Fibroblast of villous mesenchyme (primary cell): ENCODE measurements around the gene CYTH1. TPM values are rescaled to one million over a fixed set of nuclear protein-coding genes. Genes with fewer than 3 reads are reported as not detected.

Experiments
- DNase-seq: peaks from one replicate; pipeline ENCODE4 v3.0.0-alpha.2; 2010; ENCODE audit warnings: low read depth
- H3K4me3 ChIP-seq: 2 replicates; pipeline ENCODE4 v1.5.1; 2011; ENCODE audit warnings: low read depth, mild to moderate bottlenecking, low read length
- total RNA-seq: library from RNA; depleted of rRNA; stranded (reverse); fragments of >200 nt; gene quantifications from 2 replicates; pipeline ENCODE4 v1.2.3, GENCODE V29; 2012
- TF ChIP-seq, protein P1 (sequence below): IDR thresholded peaks from 2 replicates; pipeline ENCODE4 v1.5.1; 2012; ENCODE audit warnings: low read depth, mild to moderate bottlenecking, low read length; ENCODE audit not compliant: insufficient read depth

CYTH1 gene
- total RNA-seq, 1 donor = 19.4 TPM

DNA sequence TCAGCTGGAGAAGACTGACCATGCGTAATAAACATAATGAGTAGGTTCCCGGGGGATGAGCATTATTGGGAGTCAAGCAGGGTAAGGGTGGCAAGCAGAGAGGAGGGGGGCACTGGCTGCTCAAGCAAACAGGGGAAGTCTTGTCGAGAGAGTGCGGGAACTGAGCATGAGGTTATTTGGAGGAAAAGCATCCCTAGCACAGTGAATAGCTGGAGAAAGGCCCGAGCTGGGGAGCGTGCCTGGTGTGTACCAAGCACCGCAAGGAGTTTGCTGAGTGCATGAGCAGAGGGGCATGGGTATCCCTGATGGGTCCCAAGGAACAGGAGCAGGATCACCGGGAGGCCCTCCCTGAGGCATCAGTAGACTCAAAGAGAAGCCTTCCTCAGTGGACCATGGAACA lies 17.2 kb downstream of the CYTH1 start:
- TF ChIP-seq, protein P1, sequence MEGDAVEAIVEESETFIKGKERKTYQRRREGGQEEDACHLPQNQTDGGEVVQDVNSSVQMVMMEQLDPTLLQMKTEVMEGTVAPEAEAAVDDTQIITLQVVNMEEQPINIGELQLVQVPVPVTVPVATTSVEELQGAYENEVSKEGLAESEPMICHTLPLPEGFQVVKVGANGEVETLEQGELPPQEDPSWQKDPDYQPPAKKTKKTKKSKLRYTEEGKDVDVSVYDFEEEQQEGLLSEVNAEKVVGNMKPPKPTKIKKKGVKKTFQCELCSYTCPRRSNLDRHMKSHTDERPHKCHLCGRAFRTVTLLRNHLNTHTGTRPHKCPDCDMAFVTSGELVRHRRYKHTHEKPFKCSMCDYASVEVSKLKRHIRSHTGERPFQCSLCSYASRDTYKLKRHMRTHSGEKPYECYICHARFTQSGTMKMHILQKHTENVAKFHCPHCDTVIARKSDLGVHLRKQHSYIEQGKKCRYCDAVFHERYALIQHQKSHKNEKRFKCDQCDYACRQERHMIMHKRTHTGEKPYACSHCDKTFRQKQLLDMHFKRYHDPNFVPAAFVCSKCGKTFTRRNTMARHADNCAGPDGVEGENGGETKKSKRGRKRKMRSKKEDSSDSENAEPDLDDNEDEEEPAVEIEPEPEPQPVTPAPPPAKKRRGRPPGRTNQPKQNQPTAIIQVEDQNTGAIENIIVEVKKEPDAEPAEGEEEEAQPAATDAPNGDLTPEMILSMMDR = no peak
- no peak overlapping the region for H3K4me3 ChIP-seq

DNA sequence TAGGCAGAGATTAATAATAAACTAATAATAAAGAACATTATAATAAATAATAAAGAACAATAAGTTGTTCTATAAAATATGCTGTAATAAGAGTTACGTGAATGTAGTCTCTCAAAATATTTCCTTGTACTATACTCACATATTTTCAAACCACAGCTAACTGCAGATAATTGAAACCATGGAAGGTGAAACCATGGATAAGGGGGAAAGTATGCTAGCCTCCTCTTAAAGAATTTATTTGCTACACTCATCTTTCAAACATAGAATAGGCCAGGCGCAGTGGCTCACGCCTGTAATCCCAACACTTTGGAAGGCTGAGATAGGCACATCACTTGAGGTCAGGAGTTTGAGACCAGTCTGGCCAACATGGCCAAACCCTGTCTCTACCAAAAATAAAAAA lies 18.5 kb downstream of the CYTH1 start:
- H3K4me3 ChIP-seq = no peak overlapping the region
- no peak for DNase-seq
- TF ChIP-seq, protein P1 = no peak

More for the DNA sequence above, 17.2 kb downstream of the CYTH1 start:
- no peak for DNase-seq

DNA sequence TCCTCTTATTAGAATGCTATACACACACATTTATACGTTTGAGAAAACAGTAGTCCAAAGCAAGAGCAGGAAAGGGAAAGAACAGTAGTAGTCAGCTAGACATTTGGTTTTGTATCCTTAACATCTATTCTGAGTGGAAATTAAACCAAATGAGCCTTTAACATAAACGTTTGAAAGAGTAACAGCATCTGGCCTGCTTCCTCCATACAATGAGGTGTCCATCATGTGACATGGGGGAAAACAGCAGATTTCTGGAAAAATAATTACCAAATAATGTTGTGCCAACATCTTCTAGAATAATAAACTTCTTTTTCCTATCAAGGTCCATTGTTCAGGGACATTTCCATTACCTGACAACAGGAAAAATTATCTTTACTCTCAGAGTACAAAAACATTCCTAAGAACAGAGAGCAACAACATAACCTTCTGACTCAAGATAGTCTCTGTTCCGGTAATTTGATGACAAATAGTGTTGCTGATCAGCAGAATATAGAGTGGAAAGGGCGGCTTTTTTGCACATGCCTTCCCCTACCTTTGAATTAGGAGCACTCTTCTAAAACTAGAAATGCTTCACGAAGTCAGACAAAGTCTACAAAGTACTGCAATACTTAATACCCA lies 20.2 kb downstream of the CYTH1 start:
- no peak overlapping the region for H3K4me3 ChIP-seq
- TF ChIP-seq, protein P1 = no peak
- DNase-seq = no peak

DNA sequence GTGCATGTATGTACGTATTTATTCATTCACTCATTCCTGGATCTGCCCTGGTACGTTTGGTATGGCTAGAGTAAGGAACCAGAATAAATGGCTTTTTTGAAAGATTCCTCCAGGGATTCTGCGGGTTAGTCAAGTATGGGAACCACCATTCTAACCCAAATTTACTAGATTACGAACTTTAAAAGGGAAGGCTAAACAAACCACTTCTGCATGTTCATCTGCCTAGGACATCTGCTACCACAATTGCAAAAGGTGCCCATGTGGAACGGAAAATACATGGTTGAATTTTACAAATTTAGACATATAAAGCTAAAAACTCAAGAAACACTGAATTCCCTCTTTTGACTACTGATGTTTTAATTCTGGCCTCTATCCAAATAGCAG lies 22.1 kb downstream of the CYTH1 start:
- H3K4me3 ChIP-seq = no peak overlapping the region
- TF ChIP-seq, protein P1 = no peak
- DNase-seq = no peak

DNA sequence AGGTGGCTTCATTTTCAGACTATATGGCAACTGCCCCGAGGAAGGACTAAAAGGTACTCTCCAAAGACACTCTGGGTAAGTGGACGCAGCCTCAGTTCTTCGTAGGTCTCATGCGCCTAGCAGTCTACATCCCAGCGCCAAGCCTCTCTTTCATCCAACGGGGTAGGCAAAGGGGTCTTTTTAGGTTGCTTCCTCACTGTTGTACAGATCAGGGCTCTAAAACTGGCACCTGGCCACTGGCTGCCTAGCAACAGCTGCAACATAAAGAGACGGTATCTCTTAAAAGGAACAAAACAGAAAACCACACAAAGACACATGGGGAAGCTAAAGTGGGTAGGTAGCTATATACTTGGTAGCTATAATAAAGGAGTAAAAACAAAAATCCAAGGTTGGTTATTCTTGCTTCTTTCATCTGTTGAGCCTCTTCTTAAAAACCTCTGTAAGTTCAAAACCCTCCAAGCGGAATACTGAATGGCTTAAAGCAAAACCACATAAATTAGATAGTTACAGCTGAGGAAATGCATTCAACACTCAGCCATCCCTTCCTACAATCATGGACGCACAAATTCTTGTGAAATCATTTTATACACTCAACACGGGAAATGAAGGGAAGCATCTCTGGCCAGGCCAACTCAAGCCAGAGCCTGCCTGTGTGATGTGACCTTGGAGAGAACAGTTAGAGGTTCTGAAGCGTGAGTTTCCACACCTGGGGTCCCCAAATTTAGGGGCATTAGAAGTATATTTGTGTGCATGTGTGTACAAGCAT lies 22.7 kb downstream of the CYTH1 start:
- TF ChIP-seq, protein P1 = no peak
- DNase-seq = peak; percentile 72
- no peak overlapping the region for H3K4me3 ChIP-seq

DNA sequence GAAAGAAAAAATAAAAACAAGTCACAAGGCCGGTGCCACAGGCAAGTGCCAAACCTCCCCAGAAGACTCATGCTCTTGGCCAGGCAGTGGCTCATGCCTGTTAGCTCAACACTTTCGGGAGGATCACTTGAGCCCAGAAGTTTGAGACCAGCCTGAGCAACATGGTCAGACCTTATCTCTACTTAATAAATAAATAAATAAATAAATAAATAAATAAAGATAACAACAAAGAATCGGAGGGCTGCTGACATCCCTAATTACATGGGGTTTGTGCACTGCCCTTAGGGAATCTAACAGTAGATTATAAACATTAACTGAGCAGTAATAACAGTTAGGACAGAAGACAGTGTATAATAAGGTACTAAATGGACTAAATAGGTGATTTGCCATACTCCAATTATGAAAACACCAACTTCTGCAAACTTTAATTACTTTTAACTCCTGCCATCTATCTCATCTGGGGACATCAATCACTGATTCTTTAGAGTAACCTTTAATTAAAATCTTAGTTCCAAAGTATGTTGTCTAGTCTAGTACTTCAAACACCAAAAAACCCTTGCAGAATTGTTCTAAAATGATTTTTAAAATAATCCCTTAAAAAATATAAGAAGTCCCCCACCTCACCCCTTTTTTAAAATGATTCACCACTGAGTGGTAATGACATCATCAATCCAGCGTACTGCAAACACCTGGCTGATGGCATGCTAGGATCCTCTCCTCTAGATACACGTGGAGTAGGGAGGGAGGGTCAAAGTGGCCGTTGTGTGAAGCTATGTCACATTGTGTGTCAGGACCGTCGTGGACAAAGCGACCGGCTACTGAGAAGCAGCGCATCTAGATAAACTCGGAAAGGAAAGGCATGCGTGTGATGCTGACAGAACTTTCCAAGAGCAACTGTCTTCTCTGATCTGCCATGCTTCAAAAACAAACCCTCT lies 28.5 kb downstream of the CYTH1 start:
- H3K4me3 ChIP-seq = no peak overlapping the region
- TF ChIP-seq, protein P1 = no peak
- no peak for DNase-seq
